ENCODE measurements around the gene CLDN6.

DNA sequence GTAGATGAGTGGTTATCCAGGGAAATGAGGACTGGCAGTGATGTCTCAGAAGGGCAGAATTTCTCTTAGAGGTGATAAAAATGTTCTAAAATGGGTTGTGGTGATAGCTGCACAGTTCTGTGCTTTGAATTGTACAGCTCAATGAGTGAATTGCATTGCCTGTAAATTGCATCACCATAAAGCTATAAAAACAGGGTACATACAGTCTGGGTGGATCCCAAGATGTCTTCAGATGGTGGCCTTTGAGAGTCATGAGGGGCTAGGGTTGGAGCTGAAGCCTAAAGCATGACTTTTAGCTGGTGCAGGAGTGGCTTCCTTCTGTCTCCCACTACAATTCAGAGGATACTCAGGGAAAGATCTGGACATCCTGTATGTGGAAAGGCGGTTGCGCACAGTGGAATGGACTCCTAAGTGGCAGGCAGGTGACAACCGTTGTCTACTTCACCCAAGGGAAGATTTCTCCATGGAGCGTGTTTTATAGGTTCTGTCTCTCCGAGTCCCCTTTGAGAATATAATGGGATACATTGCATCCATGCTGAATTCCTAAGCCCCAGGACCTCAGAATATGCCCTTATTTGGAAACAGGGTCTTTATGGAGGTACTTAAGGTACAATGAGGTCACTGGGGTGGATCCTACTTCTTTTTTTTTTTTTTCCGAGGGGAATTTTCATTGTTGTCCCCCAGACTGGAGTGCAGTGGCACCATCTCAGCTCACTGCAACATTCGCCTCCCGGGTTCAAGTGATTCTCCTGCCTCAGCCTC is 45.8 kb upstream of the CLDN6 start:
- TF ChIP-seq, protein P1, sequence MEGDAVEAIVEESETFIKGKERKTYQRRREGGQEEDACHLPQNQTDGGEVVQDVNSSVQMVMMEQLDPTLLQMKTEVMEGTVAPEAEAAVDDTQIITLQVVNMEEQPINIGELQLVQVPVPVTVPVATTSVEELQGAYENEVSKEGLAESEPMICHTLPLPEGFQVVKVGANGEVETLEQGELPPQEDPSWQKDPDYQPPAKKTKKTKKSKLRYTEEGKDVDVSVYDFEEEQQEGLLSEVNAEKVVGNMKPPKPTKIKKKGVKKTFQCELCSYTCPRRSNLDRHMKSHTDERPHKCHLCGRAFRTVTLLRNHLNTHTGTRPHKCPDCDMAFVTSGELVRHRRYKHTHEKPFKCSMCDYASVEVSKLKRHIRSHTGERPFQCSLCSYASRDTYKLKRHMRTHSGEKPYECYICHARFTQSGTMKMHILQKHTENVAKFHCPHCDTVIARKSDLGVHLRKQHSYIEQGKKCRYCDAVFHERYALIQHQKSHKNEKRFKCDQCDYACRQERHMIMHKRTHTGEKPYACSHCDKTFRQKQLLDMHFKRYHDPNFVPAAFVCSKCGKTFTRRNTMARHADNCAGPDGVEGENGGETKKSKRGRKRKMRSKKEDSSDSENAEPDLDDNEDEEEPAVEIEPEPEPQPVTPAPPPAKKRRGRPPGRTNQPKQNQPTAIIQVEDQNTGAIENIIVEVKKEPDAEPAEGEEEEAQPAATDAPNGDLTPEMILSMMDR (conservative IDR thresholded peaks at IDR 0.05 in 1 of 2, IDR thresholded peaks at IDR 0.05 in 1 of 2; ENCODE audit: low read depth in 1 of 2, low read length in 2 of 2) = no peak
- TF ChIP-seq EZH2 (IDR thresholded peaks at IDR 0.05; ENCODE audit: low read length, missing control alignments) = no peak
